GM21786 (cell line): ENCODE results near the gene RAMP3.

Source experiments
- ATAC-seq: cut with Tn5 transposase; IDR thresholded peaks from one replicate; pipeline ENCODE4 v1.9.1; 2021; ENCODE audit not compliant: unreplicated experiment

Gene RAMP3

DNA sequence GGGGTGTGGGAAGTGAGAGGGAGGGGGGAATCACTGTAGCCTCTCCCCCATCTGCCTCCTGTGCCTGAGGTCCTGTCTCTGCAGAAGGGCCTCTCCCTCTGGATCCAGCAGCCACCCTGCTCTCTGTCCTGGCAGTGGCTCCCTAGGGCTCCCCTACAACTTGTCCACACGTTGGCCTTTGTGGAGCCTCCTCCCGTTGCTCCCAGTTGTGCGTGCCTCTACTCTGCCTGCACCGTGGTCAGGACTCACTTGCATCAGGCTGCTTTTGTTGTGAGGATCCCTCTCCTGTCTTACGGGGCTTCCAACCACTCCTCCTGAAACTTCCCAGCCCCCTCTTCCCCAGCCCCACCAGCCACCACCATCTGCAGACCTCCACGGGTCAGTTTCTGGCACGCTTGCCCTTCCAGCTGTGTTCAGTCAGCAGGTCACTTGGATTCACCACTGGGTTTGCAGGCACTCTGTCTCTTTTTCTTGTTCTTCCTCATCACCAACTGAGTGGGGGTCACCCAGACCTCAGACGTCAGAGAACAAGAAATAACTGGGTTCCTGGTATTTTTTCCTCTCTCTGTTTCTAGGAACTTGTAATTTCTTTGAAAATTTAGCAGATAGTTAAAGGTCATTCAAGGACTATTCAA lies 62.3 kb downstream of the RAMP3 start:
- ATAC-seq = no peak

DNA sequence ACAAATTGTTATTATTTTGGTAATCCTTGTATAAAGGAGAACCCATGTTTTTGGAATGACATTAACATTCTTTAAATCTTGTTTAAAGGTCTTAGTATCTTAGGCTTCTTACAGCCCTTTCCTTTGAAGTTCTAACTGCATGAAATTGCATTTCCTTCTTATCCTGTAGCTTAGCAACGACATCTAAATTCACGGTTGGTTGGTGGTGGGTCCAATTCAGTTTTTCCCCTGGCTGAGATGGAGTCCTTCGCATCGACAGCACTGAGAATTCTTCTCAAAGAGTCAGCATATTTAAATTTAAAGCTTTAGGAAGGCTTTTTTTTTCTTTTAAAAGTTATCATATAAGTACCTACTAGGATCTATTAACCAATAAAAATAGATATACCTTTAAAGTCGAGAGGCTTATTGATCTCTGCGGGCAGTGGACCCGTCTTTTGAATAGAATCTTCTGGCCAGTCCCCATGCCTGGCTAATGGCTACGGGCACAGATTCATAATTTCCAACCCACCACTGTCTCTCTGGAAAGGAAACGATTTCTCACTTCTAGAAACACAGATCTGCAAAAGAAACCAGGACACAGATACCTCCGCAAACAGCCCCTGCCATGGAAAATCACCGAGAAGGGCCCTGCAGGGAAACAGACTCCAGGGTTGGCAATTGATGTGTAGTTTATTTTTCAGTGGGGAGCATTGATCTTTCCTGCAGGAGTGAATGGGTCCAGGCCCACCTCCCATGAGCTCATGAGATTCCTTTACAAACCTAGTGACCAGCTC lies 63.4 kb downstream of the RAMP3 start:
- ATAC-seq = no peak

DNA sequence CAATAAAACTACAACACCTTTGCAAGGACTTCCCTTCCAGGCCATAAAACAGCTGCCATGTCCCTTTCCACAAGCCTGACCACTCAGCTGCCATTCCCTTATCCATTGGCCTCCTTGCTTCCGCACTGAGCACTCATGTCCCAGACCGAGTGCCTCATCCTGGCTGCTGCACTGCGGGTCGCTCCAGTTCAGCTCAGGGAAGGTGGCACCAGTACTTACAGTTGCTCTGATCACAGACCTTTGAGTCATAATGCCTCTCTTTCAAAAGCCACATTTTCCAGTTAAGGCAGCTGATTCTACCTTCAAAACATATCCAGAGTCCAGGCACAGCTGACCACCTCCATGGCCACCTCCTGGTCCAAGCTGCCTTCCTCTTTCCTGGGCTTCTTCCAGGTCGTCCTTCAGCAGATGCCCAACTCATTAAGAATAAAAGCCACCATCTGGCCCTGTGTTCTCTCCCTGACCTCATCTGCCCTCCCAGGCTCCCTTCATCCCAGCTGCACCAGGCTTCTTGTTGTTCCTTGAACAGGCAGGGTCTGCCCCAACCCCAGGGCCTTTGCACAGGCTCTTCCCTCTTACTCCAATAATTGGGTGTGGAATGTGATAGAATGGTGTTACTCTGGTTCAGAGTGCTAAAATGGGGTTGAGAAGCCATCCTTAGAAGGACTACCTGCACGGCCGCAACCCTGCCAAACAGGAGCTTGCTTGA lies 64.5 kb downstream of the RAMP3 start:
- no peak for ATAC-seq

DNA sequence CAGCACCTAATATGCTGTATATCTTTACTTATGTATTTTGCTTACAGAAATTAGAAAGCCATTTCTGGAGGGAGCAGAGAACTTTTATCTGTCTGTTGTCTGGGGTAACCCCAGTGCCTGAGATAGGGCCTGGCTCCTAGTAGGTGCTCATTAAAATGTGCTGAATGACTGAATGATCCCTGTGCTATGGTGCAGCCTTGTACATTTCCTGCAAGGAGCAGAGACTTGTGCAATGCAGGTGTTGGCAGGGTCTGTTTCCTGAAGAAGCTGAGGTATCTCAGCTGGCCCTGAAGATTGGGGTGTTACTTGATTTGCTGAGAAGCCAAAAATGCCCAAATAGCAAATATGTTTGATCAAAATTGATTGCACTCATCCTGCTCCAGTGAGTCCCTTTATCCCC lies 65.5 kb downstream of the RAMP3 start:
- no peak for ATAC-seq

DNA sequence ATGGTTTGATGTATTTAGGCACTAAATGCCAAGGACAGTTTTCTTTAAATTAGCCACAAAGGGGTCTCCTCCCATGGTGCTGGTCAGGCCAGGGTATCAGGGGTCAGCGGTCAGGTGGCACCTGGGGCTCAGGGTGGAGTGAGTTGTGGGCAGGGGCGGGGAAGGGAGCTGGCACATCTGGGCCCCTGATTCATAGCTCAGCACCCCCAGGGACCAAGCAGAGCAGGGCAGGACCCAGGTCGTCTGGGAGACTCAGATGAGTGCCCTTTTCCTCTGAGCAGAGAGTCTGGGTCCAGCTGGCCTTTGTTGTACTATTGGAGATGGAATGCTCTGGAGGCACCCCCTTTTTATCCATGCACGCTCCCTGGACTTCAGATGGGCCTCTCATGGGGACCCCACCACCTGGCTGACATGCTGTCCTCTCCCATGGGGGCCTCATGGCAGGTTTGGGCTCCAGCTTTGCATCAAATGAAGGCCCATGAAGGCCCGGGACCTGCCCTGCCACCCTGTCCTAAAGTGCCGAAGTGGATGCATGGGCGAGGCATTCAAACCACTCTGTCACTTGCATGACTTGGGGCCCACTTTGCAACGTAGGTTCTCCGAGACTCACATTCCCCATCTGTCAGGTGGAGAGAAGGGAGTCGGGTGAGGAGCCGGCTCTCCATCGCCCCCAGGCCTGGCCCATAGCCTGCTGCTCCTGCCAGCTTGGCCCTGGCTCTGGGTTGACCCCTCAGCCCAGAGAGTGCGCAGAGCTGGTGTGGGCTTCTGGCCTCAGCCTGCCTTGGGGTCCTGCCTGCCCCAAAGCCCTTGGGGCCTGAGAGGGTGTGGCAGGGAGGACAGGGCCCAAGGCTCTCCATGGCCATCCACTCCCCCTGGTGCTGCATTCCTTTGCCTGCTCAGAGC lies 66.4 kb downstream of the RAMP3 start:
- ATAC-seq = no peak

DNA sequence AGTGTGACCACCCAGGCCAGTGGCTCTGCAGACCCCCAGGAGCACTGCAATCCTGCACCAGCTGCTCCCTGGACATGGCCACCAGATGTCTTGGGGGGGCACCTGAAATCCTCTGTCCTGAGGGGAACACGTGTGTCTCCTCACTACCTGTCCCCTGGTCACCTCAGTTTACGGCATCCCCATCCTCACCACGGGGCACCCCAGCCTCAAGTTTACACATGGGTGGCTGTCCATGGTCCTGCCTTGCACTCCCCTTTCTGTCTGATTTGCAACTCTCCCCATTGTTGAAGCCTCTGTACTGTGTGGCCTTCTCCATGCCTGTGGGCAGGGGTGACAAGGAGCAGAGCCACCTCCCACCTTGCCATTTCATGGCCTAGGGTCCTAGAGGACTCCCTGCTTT lies 67.2 kb downstream of the RAMP3 start:
- no peak for ATAC-seq

DNA sequence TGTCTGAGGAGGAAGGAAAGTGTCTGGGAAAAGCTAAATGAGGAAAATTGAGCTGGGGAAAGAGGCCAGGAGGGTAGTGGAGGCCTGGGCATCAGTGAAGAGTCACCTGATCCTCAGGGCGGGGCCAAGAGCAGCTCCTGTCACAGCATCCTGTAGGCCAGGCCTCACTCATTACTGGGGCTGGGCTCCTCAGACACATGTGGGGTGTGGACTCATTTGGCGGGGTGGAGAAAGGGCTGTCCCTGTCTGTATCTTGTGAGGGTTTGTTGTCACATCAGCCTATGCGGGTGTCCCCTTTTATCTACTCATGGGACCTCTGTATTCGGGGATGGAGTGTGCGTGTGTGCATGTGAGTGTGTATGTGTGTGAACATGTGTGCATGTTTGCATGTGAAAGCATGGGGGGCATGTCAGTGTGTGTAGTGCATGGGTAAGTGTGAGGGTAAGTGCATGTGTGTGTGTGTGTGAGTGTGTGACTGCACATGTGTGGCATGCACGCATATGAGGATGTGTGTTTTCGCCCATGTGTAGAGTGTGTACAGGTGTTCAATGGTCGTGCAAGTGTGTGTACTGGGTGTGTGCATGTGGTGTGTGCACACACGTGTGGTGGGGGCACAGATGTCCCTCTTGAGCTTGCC lies 67.8 kb downstream of the RAMP3 start:
- no peak for ATAC-seq

DNA sequence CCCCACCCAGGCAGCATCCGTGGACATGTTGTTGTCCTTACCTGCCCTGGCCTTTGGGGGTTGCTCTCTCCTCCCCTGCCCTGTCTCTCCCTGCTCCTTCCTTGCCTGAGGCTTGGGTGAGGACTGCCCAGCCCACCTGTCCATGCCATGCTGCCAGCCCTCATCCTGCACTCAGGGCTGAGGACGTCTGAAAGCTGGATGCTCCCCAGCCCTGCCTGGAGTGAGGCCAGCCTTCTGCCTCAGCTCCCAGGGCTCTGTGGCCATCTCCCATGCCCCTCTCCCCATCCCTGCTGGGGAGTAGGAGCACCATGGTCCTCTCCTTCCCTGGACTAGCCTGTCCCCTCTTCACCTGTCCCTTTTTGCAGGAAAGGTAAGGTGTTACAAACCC lies 68.4 kb downstream of the RAMP3 start:
- ATAC-seq = no peak

DNA sequence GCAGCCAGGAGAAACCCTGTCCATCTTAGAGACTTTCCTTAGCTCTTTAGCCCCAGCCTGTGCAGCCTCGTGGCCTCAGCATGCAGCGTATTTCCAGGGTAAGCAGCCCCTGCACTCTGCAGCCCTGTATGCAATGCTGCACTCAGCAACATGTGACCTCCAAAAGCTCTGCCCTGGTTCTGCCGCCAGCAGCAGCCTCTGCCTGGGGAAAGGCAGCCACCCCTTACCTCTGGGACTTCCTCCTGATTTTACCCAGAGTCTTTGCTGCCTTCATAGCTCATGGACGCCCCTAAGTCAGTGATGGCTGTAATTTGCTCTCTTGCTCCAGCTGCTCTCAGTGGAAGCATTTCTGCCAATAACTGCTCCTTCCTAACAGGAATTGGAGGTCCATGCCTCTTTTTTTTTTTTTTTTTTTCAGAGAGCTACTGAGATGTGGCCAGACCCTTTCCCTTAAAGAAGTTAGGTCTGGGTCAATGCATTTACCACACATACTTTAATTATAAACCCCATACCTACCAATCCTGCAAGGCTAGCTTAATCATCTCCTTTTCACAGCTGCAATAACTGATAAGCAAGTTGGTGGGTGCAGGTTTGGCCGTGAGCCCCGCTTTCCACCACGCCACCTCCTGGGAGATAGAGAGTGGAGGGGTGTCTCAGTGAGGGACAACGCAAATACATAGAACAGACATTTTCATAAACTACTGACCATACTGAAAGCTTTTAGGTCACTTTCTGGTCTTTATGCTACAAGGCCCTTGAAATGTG lies 71.7 kb downstream of the RAMP3 start:
- ATAC-seq = no peak

DNA sequence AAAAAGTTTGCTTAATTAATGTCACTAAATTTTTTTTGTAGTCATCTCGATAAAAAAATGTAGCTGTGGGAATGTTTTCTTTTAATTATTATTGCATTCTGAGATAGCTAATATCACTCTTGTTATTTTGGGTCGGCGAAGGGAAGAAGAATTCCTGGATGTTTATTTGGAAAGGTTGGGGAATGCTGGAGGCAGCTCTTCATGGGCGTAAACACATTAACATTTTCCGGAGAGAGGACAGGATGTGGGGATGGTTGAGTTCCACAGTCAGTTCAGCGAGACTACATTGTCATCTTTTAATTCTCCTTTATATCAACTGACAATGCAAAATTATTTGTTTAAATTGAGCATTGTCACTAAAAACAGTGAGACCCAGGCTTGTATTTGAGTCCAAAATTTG lies 72.5 kb downstream of the RAMP3 start:
- ATAC-seq = no peak

DNA sequence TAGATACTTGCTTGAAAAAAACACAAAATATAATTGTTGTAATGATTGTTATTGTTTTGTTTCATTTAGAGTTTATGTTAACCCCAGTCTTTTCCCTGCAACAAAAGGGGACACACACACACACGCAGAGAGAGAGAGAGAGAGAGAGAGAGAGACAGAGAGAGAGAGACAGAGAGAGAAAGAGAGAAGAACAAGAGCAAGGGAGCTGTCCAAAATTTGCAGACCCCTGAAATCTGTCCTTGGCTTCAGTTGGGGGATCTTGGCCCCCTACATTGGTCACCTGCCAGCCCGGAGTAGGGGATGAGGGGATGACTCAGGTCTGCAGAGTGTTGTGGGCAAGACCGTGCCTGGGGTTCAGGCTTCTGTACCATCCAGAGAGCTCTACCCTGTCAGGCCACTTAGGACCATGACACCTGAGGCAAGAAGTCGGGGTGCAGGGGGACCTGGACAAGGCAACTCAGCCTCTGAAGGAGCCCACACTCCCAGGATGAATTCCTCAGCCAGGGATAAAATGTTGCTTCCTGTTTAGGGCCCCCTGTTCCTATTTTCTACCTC lies 73.1 kb downstream of the RAMP3 start:
- ATAC-seq = no peak

DNA sequence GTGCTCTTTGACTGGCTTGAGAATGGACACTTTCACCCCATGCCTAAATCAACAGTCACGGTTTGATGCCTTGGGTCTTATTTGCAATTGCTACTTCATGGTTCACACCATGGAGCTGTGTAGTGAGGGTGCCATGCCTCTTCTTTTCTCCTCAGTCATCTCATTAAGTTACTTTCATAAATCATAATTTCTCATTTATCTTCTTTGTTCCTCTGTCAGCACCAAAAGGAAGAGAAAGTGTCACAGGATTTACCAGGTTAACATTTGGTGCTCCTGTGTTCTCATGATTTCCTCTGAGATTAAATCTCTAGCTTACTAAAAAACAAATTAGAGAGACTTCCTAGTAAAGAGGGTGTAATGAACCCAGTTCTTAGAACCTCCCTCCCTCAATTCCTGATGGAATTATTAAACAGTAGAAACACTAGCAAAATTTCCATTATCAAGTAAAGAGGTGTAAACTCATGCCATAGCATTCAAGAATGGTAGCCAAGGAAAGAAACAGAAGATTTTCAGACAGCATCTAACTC lies 75.7 kb downstream of the RAMP3 start:
- no peak for ATAC-seq
